Measurements from ENCODE around the gene FAHD2B. TPM values are rescaled to one million over a fixed set of nuclear protein-coding genes. Genes with fewer than 3 reads are reported as not detected.
"Not testable (repeated sequence)": the region's sequence is repeated elsewhere in the genome, so short reads cannot be mapped to it uniquely, and the experiment has no call there.

FAHD2B gene
- total RNA-seq, 1 donor from 2014 or later, result 34.2 TPM

DNA sequence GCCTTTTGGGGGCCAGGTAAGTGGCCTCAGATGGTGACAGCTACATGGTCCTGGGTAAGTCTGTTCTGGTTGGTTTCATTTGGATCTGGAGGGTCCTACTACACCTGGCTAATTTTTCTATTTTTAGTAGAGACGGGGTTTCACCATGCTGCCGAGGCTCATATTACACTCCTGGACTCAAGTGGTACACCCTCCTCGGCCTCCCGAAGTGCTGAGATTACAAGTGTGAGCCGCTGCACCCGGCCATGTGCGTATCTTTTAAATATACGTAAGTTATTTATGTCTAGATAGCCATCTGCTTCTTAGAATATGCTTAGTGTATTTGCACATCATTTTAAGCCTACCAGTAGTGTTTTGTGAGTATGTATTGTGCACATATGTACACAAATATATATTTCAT, 17.5 kb downstream of the FAHD2B start:
- intact Hi-C loops (cut with micrococcal nuclease); DNase-seq: not testable (repeated sequence)
- ATAC-seq, result peak; percentile 30

- DNase-seq; intact Hi-C loops (cut with micrococcal nuclease): not testable (repeated sequence)
- peak; percentile 88 for ATAC-seq
Observed at GRCh38 chr2:97070915-97071314, 23.8 kb downstream of the FAHD2B start.

DNA sequence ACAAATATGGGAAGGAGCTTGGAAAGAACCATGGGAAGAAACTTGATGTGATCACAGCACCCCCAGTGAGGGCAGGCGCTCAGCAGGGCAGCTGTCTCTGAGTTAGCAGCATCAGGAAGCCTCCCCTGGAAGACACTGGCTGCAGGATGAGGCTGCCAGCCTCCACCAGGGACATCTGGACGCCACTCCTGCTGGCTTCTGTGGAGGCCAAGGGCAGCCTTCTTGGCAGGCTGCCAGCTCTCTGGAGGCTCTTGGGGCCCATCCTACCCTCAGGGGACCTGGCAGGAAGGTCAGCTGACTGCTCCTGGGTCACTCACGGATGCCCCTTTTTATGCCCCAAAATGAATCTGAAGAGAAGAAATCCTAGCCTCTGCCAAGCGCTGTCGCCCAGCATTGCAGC, 26.0 kb downstream of the FAHD2B start:
- ATAC-seq; intact Hi-C loops (cut with micrococcal nuclease); DNase-seq: not testable (repeated sequence)

DNA sequence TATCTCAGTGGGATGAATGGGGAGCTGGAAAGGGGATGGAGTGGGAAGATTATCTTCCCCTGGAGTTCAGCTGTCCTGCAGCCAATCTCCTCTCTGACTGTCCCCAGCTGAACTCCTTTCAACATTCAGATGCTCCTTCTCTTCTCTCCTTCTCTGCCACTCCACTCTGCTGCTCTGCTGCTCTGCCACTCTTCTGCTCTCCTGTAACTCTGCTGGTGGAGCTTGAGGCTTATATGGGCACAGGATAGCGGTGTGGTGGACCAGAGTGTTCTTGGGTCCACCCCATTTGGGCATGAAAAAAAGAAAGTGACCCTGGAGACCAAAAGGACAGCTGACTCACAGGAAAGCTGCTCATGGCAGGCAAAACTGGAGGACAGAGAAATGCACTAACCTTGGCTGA, 26.6 kb downstream of the FAHD2B start:
- intact Hi-C loops (cut with micrococcal nuclease), result no loop called here
- DNase-seq (no peak), ATAC-seq (peak; percentile 18)

GRCh38 chr2:97067279-97068004, 27.2 kb downstream of the FAHD2B start:
- ATAC-seq (peak; percentile 21), DNase-seq (no peak)
- intact Hi-C loops (cut with micrococcal nuclease), result no loop called here

- intact Hi-C loops (cut with micrococcal nuclease); ATAC-seq; DNase-seq: not testable (repeated sequence)
Observed at GRCh38 chr2:97066030-97066429, 28.7 kb downstream of the FAHD2B start.

DNA sequence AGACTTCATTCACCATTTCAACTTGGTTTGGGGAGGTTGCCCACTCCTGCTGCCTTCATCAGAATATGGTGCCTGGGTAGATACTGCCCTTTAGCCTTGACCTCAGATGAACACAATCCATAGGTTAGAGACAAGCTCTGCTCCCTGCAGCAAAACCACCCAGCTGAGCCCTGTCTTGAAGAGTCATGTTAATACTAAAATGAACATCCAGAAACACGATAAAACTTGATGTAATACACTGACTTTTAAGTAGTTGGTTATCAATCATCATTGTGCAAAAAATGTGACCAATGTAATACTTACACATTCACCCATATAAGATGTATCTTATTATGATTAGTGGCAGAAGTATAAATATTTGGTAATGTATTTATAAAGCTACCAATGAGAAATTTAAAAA, 32.7 kb downstream of the FAHD2B start:
- intact Hi-C loops (cut with micrococcal nuclease); ATAC-seq; DNase-seq: not testable (repeated sequence)

- DNase-seq; intact Hi-C loops (cut with micrococcal nuclease); ATAC-seq: not testable (repeated sequence)
Observed at GRCh38 chr2:97059782-97060181, 34.9 kb downstream of the FAHD2B start.

- not testable (repeated sequence) for DNase-seq
Observed at GRCh38 chr2:97056150-97056549, 38.5 kb downstream of the FAHD2B start.

GRCh38 chr2:97050032-97050431, 44.6 kb downstream of the FAHD2B start:
- ATAC-seq; DNase-seq; intact Hi-C loops (cut with micrococcal nuclease): not testable (repeated sequence)

More at GRCh38 chr2:97056150-97056549, 38.5 kb downstream of the FAHD2B start:
- intact Hi-C loops (cut with micrococcal nuclease); ATAC-seq: not testable (repeated sequence)

GRCh38 chr2:97048448-97048847, 46.2 kb downstream of the FAHD2B start:
- DNase-seq; intact Hi-C loops (cut with micrococcal nuclease); ATAC-seq: not testable (repeated sequence)

GRCh38 chr2:97046676-97047075, 48.0 kb downstream of the FAHD2B start:
- intact Hi-C loops (cut with micrococcal nuclease); DNase-seq; ATAC-seq: not testable (repeated sequence)

GRCh38 chr2:97045895-97046499, 48.7 kb downstream of the FAHD2B start:
- intact Hi-C loops (cut with micrococcal nuclease); ATAC-seq; DNase-seq: not testable (repeated sequence)

Other genes starting within 250 kb of the FAHD2B start
- 16.1 TPM for gene ANKRD39, start 236.9 kb downstream of the FAHD2B start, total RNA-seq
- 17.0 TPM for gene SEMA4C, start 224.8 kb downstream of the FAHD2B start, total RNA-seq
- not detected for gene FAM178B, start 108.3 kb downstream of the FAHD2B start, total RNA-seq
- 5.5 TPM for gene ANKRD36, start 18.3 kb upstream of the FAHD2B start, total RNA-seq

All from left ventricle myocardium superior (tissue), 1 donor.